SK-N-SH treated with all-trans-retinoic acid at 6 μM for 48 hours (cell line): Measurements from ENCODE around the gene AHCTF1.
A peak's percentile ranks its signal among the peaks of the same experiment; 100 is the strongest.

Experiments used
- ATAC-seq: fragments of 200-7000 bp; cut with Tn5 transposase; 3 replicates; pipeline ENCODE4 v1.9.1; 2020; ENCODE audit warnings: mild to moderate bottlenecking, moderate library complexity
- BACH2 ChIP-seq: fragments of 250-450 bp; sonication (Bioruptor Pico); IDR thresholded peaks from 2 replicates; pipeline ENCODE4 v1.9.0; 2021; ENCODE audit warnings: mild to moderate bottlenecking, borderline replicate concordance
- CREB5 ChIP-seq: fragments of 250-450 bp; sonication (Bioruptor Pico); IDR thresholded peaks from 2 replicates; pipeline ENCODE4 v1.5.1; 2020; ENCODE audit warnings: low read depth, mild to moderate bottlenecking, moderate library complexity
- CSRNP3 ChIP-seq: fragments of 250-450 bp; sonication (Bioruptor Pico); IDR thresholded peaks from 2 replicates; pipeline ENCODE4 v1.5.1; 2021; ENCODE audit warnings: mild to moderate bottlenecking, moderate library complexity
- GLIS3 ChIP-seq: fragments of 250-450 bp; sonication (Bioruptor Pico); IDR thresholded peaks from 2 replicates; pipeline ENCODE4 v1.5.0; 2020; ENCODE audit warnings: mild to moderate bottlenecking, moderate library complexity
- ISL1 ChIP-seq: fragments of 250-450 bp; sonication (Bioruptor Pico); IDR thresholded peaks from 2 replicates; pipeline ENCODE4 v2.1.2; 2022; ENCODE audit warnings: mild to moderate bottlenecking, moderate library complexity
- PATZ1 ChIP-seq: fragments of 250-450 bp; sonication (Bioruptor Pico); IDR thresholded peaks from 2 replicates; pipeline ENCODE4 v1.8.0; 2020; ENCODE audit warnings: mild to moderate bottlenecking, moderate library complexity, borderline replicate concordance
- PPARA ChIP-seq: fragments of 250-450 bp; sonication (Bioruptor Pico); IDR thresholded peaks from 2 replicates; pipeline ENCODE4 v1.5.0; 2020; ENCODE audit warnings: mild to moderate bottlenecking, borderline replicate concordance
- RARB ChIP-seq: fragments of 250-450 bp; sonication (Bioruptor Pico); IDR thresholded peaks from 2 replicates; pipeline ENCODE4 v1.8.0; 2021; ENCODE audit warnings: mild to moderate bottlenecking, moderate library complexity
- TOX ChIP-seq: fragments of 250-450 bp; sonication (Bioruptor Pico); IDR thresholded peaks from 2 replicates; pipeline ENCODE4 v1.8.0; 2021; ENCODE audit warnings: mild to moderate bottlenecking, moderate library complexity, borderline replicate concordance
- TSHZ2 ChIP-seq: fragments of 250-450 bp; sonication (Bioruptor Pico); IDR thresholded peaks from 2 replicates; pipeline ENCODE4 v1.5.0; 2020; ENCODE audit warnings: mild to moderate bottlenecking, moderate library complexity
- ZC3H10 ChIP-seq: fragments of 250-450 bp; sonication (Bioruptor Pico); IDR thresholded peaks from 2 replicates; pipeline ENCODE4 v1.5.1; 2021; ENCODE audit warnings: mild to moderate bottlenecking, moderate library complexity
- ZFP30 ChIP-seq: fragments of 450-650 bp; formaldehyde crosslinking; IDR thresholded peaks from 2 replicates; pipeline ENCODE4 v1.5.0; 2022; ENCODE audit warnings: mild to moderate bottlenecking, moderate library complexity
- ZNF565 ChIP-seq: fragments of 450-650 bp; formaldehyde crosslinking; conservative IDR thresholded peaks from 2 replicates; pipeline ENCODE4 v1.5.0; 2020; ENCODE audit warnings: low read depth, mild to moderate bottlenecking, moderate library complexity
- ZNF70 ChIP-seq: fragments of 450-650 bp; formaldehyde crosslinking; IDR thresholded peaks from 2 replicates; pipeline ENCODE4 v1.5.0; 2020; ENCODE audit warnings: mild to moderate bottlenecking, moderate library complexity

The AHCTF1 gene

GRCh38 chr1:246951413-246951812, 19.7 kb upstream of the AHCTF1 start:
- ATAC-seq = no peak
- TF ChIP-seq ZNF70 (CRISPR knock-in tag) (no peak), GLIS3 (CRISPR knock-in tag) (no peak)
- TF ChIP-seq, all 23 proteins: peak for 0

- no peak for ATAC-seq
- no peak for TF ChIP-seq ISL1 (CRISPR knock-in tag)
- no peak for TF ChIP-seq PPARA (CRISPR knock-in tag)
- no peak for TF ChIP-seq ZFP30
- TF ChIP-seq TSHZ2 (CRISPR knock-in tag) = no peak
Observed at GRCh38 chr1:246949956-246950355, 18.2 kb upstream of the AHCTF1 start.

- no peak for TF ChIP-seq ZFP30
- TF ChIP-seq ISL1 (CRISPR knock-in tag) = no peak
- TF ChIP-seq RARB (CRISPR knock-in tag) = no peak
- peak; percentile 18; the same call in 1 of the 3 replicates for ATAC-seq
Observed at GRCh38 chr1:246947255-246947654, 15.5 kb upstream of the AHCTF1 start.

GRCh38 chr1:246946366-246946765, 14.6 kb upstream of the AHCTF1 start:
- TF ChIP-seq BACH2 (CRISPR knock-in tag) = no peak
- ATAC-seq = no peak

- no peak for TF ChIP-seq ZC3H10 (CRISPR knock-in tag)
- no peak for TF ChIP-seq ISL1 (CRISPR knock-in tag)
- TF ChIP-seq ZNF565 = no peak
- no peak for TF ChIP-seq ZFP30
- TF ChIP-seq CSRNP3 (CRISPR knock-in tag) = no peak
- no peak for ATAC-seq
Observed at GRCh38 chr1:246934765-246935164, 3.0 kb upstream of the AHCTF1 start.

GRCh38 chr1:246933893-246934292, 2.1 kb upstream of the AHCTF1 start:
- TF ChIP-seq TOX (CRISPR knock-in tag) (no peak), PATZ1 (CRISPR knock-in tag) (no peak), PPARA (CRISPR knock-in tag) (no peak), CSRNP3 (CRISPR knock-in tag) (no peak), CREB5 (CRISPR knock-in tag) (no peak), BACH2 (CRISPR knock-in tag) (no peak)
- no peak for ATAC-seq
